Tibial nerve (tissue), 4 donors: ENCODE results near the gene PEA15.

Source experiments
- EP300 ChIP-seq, 2 donors: sonication (generic); formaldehyde crosslinking; IDR thresholded peaks; one replicate each; pipeline ENCODE4 v1.6.1; 2017; ENCODE audit warnings: antibody characterized with exemption in 2 of 2, mild to moderate bottlenecking in 1 of 2
- TF ChIP-seq, protein P1 (sequence below), 5 experiments: fragments of 200-600 bp in 3 of 5; fragments of 450-650 bp in 2 of 5; sonication (generic) in 3 of 5; IDR thresholded peaks; one replicate each; pipeline ENCODE4 v1.5.1; 2016 to 2019; ENCODE audit warnings: antibody characterized with exemption in 5 of 5, mild to moderate bottlenecking in 3 of 5, moderate library complexity in 2 of 5

DNA sequence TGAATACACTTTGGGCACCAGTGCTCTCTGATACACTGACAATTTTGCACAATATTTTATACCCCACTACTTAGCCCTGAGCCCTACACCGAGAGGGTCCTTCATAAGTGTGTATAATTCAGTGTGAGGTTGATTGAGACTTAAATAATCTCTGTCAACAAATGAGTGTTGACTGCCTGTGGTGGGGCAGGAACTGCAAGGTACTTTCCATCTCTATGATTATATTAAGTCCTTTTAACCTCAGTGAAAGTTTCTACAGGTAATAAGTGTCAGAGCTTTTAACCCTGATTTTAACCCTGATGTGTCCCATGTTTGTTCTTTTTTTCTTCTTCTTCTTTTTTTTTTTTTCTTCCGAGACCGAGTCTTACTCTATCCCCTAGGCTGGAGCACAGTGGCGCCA, 9.0 kb upstream of the PEA15 start:
- TF ChIP-seq, protein P1, sequence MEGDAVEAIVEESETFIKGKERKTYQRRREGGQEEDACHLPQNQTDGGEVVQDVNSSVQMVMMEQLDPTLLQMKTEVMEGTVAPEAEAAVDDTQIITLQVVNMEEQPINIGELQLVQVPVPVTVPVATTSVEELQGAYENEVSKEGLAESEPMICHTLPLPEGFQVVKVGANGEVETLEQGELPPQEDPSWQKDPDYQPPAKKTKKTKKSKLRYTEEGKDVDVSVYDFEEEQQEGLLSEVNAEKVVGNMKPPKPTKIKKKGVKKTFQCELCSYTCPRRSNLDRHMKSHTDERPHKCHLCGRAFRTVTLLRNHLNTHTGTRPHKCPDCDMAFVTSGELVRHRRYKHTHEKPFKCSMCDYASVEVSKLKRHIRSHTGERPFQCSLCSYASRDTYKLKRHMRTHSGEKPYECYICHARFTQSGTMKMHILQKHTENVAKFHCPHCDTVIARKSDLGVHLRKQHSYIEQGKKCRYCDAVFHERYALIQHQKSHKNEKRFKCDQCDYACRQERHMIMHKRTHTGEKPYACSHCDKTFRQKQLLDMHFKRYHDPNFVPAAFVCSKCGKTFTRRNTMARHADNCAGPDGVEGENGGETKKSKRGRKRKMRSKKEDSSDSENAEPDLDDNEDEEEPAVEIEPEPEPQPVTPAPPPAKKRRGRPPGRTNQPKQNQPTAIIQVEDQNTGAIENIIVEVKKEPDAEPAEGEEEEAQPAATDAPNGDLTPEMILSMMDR (IDR thresholded peaks at IDR 0.05) = no peak
- no peak for TF ChIP-seq EP300 (IDR thresholded peaks at IDR 0.05)
